HG03159 (cell line): ENCODE data around the gene MOV10.

Experiments
- ATAC-seq: cut with Tn5 transposase; IDR thresholded peaks from one replicate; pipeline ENCODE4 v1.9.1; 2021; ENCODE audit warnings: mild to moderate bottlenecking, moderate library complexity; ENCODE audit not compliant: unreplicated experiment

Gene MOV10

DNA sequence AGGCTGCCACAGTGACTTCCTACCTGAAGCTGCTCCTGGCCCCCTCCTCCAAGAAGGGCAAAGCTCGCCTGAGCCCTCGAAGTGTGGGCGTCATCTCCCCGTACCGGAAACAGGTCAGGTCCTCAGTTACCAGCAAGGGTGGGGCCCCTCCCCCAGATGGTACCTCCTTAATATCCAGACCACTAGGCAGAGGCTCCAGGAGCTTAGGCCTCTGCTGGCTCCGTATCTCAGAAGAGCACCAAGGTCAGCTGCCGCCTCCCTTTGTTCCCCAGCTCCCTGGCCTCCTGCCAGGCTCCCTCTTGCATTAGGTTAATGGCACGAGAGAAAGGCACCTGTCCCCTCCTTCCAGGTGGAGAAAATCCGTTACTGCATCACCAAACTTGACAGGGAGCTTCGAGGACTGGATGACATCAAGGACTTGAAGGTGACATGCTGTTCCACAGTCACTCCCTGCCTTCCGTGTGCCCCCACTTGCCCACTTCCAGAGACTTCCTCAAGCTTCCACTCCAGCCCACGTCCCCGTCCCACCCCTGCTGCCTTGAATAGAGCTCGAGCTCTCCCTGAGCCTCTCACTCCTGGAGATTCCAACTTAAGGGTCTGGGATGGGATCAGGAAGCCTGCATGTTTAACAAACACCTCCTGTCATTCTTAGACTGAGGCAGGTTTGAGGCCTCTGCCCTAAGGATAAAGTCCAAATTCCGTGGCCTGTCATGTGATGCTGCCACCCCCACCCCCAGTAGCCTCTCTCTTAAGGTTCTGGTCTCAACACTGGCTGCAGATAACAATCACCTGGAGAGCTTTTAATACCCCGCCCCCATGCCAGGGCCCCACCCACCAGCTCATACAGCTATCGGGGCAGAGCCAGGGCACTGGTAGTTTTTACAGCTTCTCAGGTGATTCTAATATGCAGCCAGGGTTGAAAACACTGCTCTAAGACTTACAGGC is 24.2 kb downstream of the MOV10 start:
- no peak for ATAC-seq

DNA sequence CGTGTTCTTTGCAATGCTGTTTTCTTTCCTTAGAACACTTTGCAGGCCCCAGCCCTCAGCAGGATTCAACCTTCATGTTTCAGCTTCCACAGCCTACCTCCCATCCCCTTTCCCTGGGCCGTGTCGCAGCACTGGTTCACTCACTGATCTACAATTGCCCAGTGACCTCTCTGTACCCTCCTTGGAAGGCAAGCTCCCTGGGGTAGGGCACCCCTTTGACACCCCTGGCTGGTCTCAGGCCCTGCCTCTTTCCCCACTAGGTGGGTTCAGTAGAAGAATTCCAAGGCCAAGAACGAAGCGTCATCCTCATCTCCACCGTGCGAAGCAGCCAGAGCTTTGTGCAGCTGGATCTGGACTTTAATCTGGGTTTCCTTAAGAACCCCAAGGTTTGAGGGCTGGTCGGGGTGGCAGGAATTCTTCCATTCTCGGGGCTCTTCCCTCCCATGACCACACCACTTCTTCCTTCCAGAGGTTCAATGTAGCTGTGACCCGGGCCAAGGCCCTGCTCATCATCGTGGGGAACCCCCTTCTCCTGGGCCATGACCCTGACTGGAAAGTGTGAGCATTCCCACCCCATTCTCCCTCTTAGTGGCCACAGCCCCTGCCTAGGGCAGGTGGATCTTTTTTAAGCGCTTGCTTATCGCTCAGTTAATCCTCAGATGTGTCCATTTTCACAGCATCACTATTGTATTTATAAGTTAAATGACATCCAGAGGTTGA is 25.1 kb downstream of the MOV10 start:
- no peak for ATAC-seq

DNA sequence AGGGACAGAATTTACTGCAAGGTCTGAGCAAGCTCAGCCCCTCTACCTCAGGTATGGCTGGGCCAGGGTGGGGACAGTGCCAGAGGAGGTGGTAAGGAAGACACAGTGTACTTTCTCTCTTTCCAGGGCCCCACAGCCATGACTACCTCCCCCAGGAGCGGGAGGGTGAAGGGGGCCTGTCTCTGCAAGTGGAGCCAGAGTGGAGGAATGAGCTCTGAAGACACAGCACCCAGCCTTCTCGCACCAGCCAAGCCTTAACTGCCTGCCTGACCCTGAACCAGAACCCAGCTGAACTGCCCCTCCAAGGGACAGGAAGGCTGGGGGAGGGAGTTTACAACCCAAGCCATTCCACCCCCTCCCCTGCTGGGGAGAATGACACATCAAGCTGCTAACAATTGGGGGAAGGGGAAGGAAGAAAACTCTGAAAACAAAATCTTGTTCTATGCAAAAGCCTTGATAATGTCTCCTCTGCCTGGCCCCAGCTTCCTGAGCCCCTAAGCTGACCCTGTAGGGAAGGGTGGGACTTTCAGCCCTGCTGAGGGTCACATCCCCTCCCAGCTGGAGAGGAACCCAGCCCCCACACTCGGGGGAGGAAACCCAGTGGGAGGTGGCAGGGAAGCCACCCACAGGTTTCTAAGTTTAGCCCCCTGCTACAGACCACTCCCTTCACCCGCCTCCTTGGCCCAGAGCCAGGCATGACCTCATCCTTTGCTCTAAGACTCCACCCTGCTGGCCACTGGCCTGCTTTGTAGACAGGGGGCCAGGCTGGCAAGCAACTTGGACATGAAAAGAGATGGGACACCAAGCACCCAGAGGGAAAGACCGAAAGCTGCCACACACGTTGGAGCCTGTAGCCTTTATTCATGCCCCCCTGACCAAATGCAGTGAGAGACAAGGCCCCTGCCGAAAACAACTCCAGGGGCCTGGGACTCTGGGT is 26.1 kb downstream of the MOV10 start:
- peak; percentile 38 for ATAC-seq

DNA sequence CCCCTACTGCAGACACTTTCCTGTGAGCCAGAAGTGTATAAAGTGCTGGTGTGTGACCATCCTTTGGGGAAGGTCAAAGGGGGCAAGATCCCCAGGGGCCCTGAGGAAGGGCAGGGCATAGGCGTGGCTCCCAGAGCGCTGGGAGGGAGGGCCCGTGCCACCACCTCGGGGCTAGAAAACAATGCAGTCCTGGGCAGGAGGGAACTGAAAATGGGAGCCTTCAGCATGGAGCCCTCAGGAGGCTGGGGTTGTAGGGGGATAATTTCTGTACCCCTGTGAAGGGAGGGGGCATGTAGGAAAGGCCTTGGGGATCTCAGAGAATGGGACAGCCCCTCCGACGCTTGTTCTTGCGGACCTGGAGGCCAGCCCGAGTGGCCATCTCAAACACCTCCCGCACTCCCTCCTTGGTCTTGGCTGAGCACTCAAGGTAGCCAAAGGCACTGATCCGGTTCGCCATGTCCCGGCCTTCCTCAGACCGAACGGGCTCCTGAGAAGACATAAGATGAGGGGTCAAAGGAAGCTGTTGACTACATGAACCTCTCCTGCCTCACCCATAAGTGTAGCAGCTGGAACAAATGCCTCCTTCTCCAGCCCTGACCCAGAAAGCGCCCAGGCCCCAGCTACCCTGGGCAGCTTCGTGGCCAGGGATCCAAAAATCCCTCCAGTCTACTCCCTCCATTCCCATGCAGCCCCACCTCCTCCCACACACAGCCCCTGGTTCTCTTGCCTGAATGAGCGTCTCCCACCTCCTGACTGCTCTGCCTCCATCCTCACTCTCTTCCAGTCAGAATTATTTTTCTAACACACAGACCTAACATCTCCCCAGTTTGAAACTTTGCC is 27.0 kb downstream of the MOV10 start:
- no peak for ATAC-seq

DNA sequence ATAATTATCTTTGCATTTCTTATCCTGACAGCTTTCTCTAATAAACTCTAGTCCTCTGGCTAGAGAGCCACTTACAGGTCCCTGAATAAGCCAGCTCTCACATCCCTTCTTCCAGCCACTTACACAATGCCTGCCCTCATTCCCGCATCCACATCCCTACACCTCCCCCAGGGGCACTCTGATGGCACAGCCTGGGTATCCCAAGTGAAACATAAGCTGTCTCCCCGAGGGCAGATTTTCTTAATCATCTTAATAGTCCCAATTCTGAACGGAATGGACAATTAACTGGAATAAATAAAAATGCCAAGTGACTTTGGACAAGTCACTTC is 27.6 kb downstream of the MOV10 start:
- ATAC-seq, result no peak

DNA sequence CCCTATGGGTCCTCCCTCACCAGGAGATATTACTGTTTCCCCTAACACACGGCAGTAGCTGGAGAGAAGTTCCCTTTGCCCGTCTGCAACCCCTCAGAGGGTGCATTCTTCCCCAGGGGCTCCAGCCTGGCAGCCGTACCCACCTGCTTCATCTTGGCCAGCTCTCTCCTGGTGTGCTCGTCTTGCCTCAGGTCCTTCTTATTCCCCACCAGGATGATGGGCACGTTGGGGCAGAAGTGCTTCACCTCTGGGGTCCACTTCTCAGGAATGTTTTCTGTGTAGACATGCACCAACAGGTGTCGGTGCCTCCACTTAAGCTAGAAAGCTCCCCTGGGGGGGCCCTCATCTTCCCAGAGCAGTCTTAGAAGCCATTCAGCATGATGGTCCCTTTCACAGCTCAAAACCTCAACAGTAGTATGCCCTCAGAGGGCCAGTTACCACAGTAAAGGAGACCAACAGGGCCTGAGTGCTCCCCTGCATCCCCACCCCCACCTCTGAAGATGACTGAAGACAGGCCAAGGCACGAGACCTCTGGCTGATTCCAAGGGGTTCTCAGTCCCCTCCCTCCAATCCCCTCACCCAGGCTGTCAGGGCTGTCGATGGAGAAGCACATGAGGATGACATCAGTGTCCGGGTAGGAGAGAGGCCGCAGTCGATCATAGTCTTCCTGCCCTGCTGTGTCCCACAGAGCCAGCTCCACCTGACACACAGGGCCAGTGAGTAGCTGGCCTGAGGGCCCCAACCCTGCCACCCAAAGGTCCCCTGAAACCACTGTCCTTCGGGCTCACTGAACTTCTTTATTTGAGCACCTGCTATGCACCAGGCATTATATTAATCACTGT is 28.2 kb downstream of the MOV10 start:
- no peak for ATAC-seq

DNA sequence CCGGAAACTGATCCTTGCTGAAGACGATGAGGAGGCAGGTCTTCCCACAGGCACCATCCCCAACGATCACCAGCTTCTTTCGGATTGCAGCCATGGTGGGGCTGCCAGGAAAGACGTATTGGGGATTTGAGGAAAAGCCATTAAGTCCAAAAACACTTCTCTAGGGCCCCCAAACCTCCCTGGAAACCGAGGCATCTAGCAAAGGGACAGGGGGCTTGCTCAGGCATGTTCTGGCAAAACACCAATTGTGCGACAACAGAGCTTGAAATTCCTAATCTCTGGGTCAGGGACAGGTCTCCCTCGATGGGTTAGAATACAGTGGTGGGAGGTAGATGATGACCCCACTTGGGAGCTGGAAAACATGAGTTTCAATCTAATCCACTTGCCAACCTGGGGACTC is 29.2 kb downstream of the MOV10 start:
- no peak for ATAC-seq

DNA sequence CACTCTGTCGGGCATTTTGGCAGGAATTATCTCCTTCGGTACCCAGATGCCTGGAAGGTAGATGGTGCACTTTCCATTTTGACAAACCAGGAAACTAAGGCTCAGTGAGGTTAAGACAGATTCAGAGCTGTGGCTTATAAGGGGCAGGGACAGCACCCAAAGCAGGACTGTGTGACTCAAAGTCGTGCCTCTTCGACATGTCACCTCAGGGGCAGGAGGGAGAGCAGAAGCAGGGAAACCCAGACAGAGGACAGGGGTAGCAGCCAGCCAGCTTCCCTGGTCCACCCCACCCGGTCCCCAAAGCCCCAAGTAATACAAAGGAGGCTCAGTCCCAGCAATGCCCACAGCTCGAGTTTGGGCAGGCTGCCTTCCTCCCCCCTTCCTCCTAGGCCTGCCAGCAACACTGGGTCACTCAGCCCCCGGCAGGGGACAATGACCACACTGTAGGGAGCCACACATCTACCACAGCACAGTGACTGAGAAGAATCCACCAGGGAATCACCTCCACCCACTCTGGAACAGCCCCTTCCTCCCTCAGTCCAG is 30.0 kb downstream of the MOV10 start:
- peak; percentile 1 for ATAC-seq

DNA sequence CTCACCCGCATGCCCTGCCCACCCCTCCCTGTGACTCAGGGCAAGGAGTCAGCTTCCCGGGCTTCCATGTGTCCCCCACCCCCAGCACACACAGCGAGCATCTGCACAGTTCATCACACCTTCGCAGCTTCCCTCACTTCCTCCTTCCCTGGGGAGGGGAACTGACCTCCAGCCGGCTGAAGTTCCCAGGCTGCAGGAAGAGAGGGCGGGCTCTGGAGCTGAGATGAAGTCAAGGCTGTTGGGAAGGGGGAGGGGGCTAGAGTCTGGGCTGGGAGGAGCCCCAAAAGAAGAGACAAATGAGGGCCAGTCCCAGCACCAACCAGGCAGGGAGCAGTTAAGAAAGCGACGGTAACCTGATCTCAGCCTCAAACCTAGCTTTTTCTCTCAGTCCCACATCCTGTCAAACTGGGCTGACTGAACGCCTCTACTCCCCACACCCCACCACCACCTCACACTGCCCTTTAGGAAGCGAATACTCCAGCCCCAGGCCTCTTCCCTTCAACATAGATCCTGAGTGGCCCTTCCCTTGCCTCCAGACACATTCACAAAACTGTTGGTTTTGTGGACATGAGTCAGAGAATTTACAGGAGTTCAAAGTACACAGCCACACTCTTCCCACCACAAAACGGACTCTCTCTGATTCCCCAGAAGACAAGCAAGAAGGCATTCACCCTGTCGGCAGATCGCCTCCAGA is 30.6 kb downstream of the MOV10 start:
- ATAC-seq, result peak; percentile 58

DNA sequence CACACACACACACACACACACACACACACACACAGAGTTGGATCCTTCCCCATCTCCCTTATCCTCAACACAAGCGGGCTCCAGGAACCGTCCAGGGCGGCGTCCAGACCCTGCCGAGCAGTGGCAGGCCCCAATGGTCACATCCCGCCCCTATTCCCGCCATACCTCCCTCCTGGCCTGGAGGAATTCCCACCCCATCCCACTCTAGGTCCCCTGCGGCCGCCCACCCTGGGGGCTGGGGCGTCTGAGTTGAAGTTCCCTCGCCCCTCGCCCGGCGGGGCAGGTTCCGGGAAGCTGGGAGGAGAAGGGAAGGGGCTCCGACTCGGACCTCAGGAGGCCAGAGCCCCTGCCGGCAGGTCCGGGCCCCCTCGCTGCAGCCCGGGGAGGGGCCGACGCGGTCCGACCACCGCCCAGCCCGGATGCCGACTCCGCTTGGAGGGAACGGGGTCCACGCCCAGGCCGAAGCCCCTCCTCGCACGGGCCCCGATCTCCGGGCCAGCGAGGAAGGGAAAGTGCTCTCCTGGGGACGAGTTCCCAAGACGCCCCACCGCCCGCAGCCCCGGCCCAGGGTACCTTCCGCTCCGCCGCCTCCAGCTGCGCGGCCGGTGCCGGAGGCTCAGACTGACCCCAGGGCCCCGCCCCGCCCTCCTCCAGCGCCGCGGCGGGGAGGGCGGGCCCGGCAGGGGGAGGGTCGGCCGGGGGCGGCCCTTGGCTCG is 32.2 kb downstream of the MOV10 start, which contains the start of gene RHOC:
TSS of gene RHOC (minus strand) at position 623 of the 716 bp plus-strand sequence. CDS start 3,328 bp downstream, outside the sequence.
- ATAC-seq, result peak; percentile 53

DNA sequence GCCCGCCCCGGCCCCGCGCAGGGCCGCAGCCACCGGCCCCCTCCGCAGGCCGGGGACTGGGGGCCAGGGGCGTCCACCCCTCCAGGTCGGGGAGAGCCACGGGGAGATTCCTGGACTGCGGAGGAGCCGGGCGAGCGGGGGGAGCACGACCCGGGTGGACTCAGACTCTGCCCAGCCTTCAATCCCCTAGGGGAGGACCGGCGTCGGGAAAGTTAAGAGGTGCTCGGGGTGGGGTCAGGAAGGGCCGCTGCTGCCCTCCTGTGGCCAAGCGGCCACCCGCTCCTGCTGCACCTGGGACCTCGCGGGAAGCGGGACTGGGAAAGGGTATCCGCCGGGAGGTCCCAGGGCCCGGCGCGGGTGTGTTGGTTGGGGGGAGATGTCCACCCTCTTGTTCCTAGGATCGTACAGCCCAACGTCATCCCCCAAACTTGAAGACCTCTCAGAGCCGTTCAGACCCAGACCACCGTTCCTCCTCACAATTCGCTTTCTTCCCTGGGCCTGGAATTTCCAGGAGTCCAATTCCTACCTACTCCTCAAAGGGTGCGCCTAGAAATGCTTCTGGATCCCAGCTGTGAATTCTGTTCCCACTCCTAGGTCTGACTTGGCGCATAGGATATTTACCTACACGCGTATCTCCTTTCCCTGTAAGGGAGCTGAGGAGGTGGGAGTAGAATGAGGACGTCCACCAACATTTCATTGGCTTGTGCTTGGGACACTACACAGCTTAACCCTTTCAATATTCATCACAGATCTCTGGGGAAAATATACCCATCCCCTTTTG is 33.0 kb downstream of the MOV10 start:
- ATAC-seq, result peak; percentile 46

DNA sequence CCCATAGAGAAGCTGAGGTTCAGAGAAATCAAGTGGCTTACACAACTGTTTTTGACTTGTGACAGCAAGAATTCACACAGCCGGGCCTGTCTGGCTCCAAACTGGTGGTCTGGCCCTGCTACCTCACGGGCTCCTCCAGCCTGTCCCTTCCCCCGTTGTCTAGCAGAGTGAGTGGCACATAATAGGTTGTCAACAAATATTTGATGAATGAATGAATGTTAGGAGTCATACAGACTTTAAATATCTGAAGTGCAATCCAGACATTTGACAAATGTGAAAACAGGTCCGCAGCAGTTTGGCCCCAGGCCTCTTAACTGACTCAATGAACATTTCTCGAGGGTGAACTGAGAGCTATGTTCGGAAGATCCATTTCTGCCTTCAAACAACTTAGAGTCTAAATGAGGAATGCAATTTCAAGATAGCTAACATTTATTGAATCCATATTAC is 33.6 kb downstream of the MOV10 start:
- no peak for ATAC-seq

DNA sequence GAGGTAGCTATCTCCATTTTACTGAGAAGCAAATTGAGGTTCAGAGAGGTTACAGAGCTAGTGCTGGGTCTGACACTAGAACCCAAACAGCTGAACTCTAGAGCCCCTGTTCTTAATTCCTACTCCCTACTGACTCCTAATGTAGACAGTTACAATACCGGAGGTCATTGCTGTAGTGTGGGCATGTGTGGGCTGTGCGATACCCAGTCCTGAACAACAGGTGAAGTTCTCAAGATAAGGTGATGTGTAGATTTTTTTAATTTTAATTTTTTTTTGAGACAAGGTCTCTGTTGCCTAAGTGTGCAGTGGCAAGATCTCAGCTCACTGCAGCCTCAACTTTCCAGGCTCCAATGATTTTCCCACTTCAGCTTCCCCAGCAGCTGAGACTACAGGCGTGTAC is 34.0 kb downstream of the MOV10 start:
- no peak for ATAC-seq

DNA sequence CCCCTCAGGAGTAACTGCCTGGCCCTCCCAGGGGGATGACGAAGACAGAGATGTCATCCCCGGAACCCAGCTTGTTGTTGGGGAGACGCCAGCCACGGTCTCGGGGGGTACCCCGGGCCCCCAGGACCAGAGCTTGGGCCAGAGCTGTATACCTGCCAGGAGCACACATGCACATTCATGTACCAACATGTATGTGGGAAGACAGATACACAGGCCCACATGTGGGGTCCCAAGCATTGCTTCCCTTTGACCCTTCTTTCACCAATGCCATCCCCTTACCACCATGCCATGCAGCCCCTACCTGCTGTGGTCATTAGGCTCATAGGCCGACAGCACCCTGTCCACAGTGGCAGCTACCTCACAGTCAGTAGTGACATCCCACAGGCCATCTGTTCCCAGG is 35.7 kb downstream of the MOV10 start:
- no peak for ATAC-seq

DNA sequence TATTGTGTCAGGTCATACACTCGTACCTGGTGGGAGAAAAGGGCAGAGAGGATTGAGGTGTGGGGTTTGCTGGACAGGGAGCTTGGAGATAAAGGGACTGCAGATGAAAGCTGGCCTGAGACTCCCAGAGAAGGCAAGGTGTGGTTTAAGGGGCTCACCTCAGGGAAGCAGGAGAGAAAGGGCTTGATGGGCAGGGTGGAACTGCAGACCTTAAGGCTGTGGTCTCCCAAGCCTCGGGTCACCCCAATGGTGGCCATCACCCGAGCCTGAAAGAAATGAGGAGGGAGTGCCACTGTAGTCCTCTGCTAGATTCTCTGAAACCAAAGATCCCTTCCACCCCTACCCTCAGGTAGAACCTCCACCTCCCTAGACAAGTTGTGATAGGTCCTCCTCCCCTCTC is 36.1 kb downstream of the MOV10 start:
- no peak for ATAC-seq

DNA sequence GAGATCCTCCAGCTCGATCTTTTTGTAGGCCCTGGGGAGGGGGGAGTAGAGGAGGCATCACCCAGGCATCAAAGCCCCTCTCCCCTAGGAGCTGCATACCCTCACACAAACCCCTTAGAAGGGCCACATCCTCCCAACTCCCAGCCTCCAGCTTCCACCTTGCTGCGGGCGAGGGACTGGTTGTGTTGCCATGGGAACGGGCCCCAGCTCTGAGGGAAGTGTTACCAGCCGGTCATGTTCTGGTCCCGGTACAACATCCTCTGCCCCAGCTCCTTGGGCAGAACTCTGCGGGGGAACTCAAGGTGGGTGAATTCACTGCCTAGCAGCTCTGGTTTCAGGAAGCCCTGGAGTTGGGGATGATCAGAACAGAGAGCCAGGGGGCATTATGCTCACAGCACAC is 36.6 kb downstream of the MOV10 start:
- no peak for ATAC-seq

DNA sequence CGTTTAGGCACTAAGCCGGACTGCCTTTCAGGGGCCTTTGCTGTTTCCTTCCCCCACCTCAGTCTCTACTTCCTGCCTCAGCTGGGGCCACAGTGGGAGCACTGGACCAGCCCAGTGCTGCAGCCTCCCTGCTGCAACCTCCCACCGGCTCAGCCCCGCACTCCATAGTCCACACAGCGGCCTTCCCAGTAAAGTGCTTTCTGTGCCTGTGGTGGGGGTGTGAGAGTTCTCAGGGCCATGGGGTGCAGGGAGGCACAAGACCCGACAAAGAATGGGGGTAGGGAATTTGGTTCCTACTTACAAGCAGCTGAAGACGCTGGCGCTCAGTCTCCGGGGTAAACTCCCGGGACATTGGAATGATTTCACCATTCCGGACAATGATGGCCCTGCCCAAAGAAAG is 37.2 kb downstream of the MOV10 start:
- no peak for ATAC-seq
